Heart right ventricle (tissue), 16 donors: ENCODE data around the gene CHCHD10. TPM values are rescaled to one million over a fixed set of nuclear protein-coding genes. Genes with fewer than 3 reads are reported as not detected.

ENCODE experiments used
- ATAC-seq, 8 donors: fragments of 200-7000 bp; cut with Tn5 transposase; one replicate each; pipeline ENCODE4 v1.9.1; 2020; ENCODE audit warnings: mild to moderate bottlenecking in 8 of 8, moderate library complexity in 8 of 8, moderate number of reproducible peaks in 1 of 8
- DNase-seq, 2 donors: peaks; one replicate each; pipeline ENCODE4 v3.0.0-alpha.2; 2020
- H3K27ac ChIP-seq, 10 donors: fragments of 200-600 bp; sonication (generic) in 2 of 10; one replicate each; pipeline versions ENCODE4 v1.5.0 to v1.8.0; 2020 to 2022; ENCODE audit warnings: mild to moderate bottlenecking in 3 of 10
- H3K27me3 ChIP-seq, 7 donors: fragments of 200-600 bp; one replicate each; pipeline ENCODE4 v1.8.0; 2021 to 2022; ENCODE audit warnings: mild to moderate bottlenecking in 2 of 7
- H3K36me3 ChIP-seq, 9 donors: fragments of 200-600 bp; sonication (generic) in 1 of 9; one replicate each; pipeline versions ENCODE4 v1.5.0 to v1.8.0; 2020 to 2022; ENCODE audit warnings: mild to moderate bottlenecking in 2 of 9
- H3K4me1 ChIP-seq, 9 donors: fragments of 200-600 bp; sonication (generic) in 1 of 9; one replicate each; pipeline versions ENCODE4 v1.5.0 to v1.8.0; 2020 to 2022; ENCODE audit warnings: mild to moderate bottlenecking in 4 of 9
- H3K4me3 ChIP-seq, 10 donors: fragments of 200-600 bp; sonication (generic) in 2 of 10; one replicate each; pipeline versions ENCODE4 v1.5.0 to v1.8.0; 2020 to 2022; ENCODE audit warnings: mild to moderate bottlenecking in 7 of 10, moderate library complexity in 2 of 10
- H3K9me3 ChIP-seq, 11 donors: fragments of 200-600 bp in 10 of 11; sonication (generic) in 2 of 11; one replicate each; pipeline versions ENCODE4 v1.5.0 to v1.8.0; 2013 to 2022; ENCODE audit warnings: mild to moderate bottlenecking in 2 of 11, control low read depth in 1 of 11, moderate library complexity in 1 of 11
- CTCF ChIP-seq, 9 donors: fragments of 200-600 bp; sonication (generic) in 2 of 9; IDR thresholded peaks; one replicate each; pipeline versions ENCODE4 v1.5.0 to v1.8.0; 2021 to 2022; ENCODE audit warnings: antibody characterized with exemption in 9 of 9, mild to moderate bottlenecking in 5 of 9, moderate library complexity in 1 of 9
- WGBS, 2 donors: extraction: QIAGEN DNeasy Blood & Tissue Kit; methylation state at CpG; one replicate each; pipeline ENCODE4 v1.1.7; 2013; ENCODE audit warnings: inconsistent platforms in 1 of 2; 5-methylcytosine and 5-hydroxymethylcytosine counted together
- intact Hi-C, 10 donors: fragments of 100-400 bp; cut with DNase I; formaldehyde crosslinking; loops; one replicate each; pipeline versions ENCODE4 v1.11.1 to v1.14.2; 2022
- polyA plus RNA-seq, 2 donors: library from polyadenylated mRNA; stranded (reverse); fragments of 200-250 nt; gene quantifications; one replicate each; pipeline ENCODE4 v1.2.3, GENCODE V29; 2013
- total RNA-seq, 10 donors: library from RNA; stranded (reverse); fragmentation: NEBNext Ultra II Directional in 3 of 10; extraction: Animal tissue kit (Norgen Biotek cat#: 25700) in 3 of 10; gene quantifications; one replicate each; pipeline versions ENCODE4 v1.2.1 to v1.2.4, GENCODE V29; 2021 to 2023
- donor health status: Arrhythmogenic right ventricular cardiomyopathy.
- donor health status: ischemic (EF 13 %, LVEDD 7.1; RV severe dilation, severe dysfunction).
- donor health status: healthy with polysubstance abuse.
- donor health status: DM: no; HTN: yes; CAD: no.
- donor health status: DM: no; HTN: no; CAD: no.
- donor health status: ischemic (EF 25% LVEDD 6.9; RV normal size, moderate dysfunction).
- donor health status: ischemic (EF 25% LVEDD 5.7; RV mildly dilated, moderate dysfunction).
- donor health status: healthy.
- donor health status: DM: yes; HTN: yes; CAD: no.
- donor health status: Ischemic cardiomyopathy.
- donor health status: ischemic (EF 35%, LVEDD 5.7; RV mildly dilated, moderate dysfunction).
- donor health status: nonischemic (EF 11% LVEDD 7.7; RV severe dilation, severe dysfunction).
- donor health status: DM: yes; HTN: yes; CAD: no.
- donor health status: PGD.
- donor health status: ischemic (EF 29% LVEDD 5.4; RV normal size, mild dysfunction).
- donor health status: nonischemic (EF 23%, LVEDD 6.1; RV moderate dilation, normal function).

Gene CHCHD10
- total and polyA plus RNA-seq, 12 donors = 735 to 3,552 (median 1,056) TPM

GRCh38 chr22:23786752-23787599 lies 19.2 kb upstream of the CHCHD10 start, which contains the start of gene SMARCB1:
TSS of gene SMARCB1 (plus strand) at chr22:23786966. CDS start at chr22:23787170, 204 bp downstream.
- peaks cover 0 to 32% (median 0%) of the 10 kb centered on the region in 9 donors for H3K36me3 ChIP-seq
- H3K27me3 ChIP-seq = no peaks in the 10 kb centered on the region
- DNase-seq (peak; percentile 92 to 93), ATAC-seq (peak; percentile 90 to 97 (median 95))
- H3K27ac ChIP-seq = peak within 1 kb of the TSS; percentile 98 to 100 (median 100)
- 0% methylated on average over 90 to 97 of the region's 97 CpGs for WGBS, 2 donors
- peak in 1 of 9 donors; percentile 8 for TF ChIP-seq CTCF (IDR thresholded peaks at IDR 0.05)
- H3K4me1 ChIP-seq = peaks cover 14 to 59% (median 46%) of the 10 kb centered on the region in 9 donors
- intact Hi-C loops = loop anchor here in 2 of 10 donors (5.0 kb wide), 2 partner anchors 40 to 55 kb away; no protein-coding TSS in a partner anchor
- H3K4me3 ChIP-seq = peak within 1 kb of the TSS; percentile 70 to 96 (median 88)
- H3K9me3 ChIP-seq = no peaks in the 10 kb centered on the region

- peaks cover 0 to 25% (median 0%) of the 10 kb centered on the region in 9 donors for H3K36me3 ChIP-seq
- H3K4me3 ChIP-seq = peak overlapping the region in 9 of 10 donors; percentile 70 to 96 (median 88)
- TF ChIP-seq CTCF (IDR thresholded peaks at IDR 0.05) = no peak
- DNase-seq (no peak), ATAC-seq (peak in 5 of 8 donors; percentile 29 to 45 (median 37))
- H3K27ac ChIP-seq = peak overlapping the region; percentile 98 to 100 (median 100)
- H3K4me1 ChIP-seq = peaks cover 14 to 53% (median 42%) of the 10 kb centered on the region in 9 donors
- 36% methylated on average over 9 of the region's 9 CpGs for WGBS, 2 donors
- no peaks in the 10 kb centered on the region for H3K9me3 ChIP-seq
- H3K27me3 ChIP-seq = no peaks in the 10 kb centered on the region
- intact Hi-C loops = loop anchor here in 2 of 10 donors (5.0 kb wide), 2 partner anchors 41 to 56 kb away; no protein-coding TSS in a partner anchor
These were observed 18.5 kb upstream of the CHCHD10 start for GRCh38 chr22:23786261-23786710.

GRCh38 chr22:23784215-23784732 lies 16.5 kb upstream of the CHCHD10 start:
- 84 to 89% methylated on average over 8 of the region's 8 CpGs for WGBS, 2 donors
- Histone ChIP-seq H3K4me3 (no peak overlapping the region), H3K27ac (no peak overlapping the region), H3K9me3 (no peaks in the 10 kb centered on the region), H3K36me3 (peaks cover 0 to 11% (median 0%) of the 10 kb centered on the region in 9 donors), H3K4me1 (peaks cover 7 to 33% (median 26%) of the 10 kb centered on the region in 9 donors), H3K27me3 (no peaks in the 10 kb centered on the region)
- intact Hi-C loops = no loop called here
- no peak for TF ChIP-seq CTCF (IDR thresholded peaks at IDR 0.05)
- DNase-seq (no peak), ATAC-seq (no peak)
